ENCODE measurements around the gene OR6J1. TPM values are rescaled to one million over a fixed set of nuclear protein-coding genes. Genes with fewer than 3 reads are reported as not detected.

The OR6J1 gene
- total RNA-seq, 2 donors from 2014 or later, result not detected

- H3K9ac ChIP-seq (ENCODE audit: low read depth in 2 of 2, low read length in 2 of 2), result no peak overlapping the region
- H3K27me3 ChIP-seq, result no peaks in the 10 kb centered on the region
- intact Hi-C loops (cut with DNase I), result no loop called here
- H3K27ac ChIP-seq, result no peak overlapping the region
- no peak for DNase-seq
- no peak for TF ChIP-seq CTCF (IDR thresholded peaks at IDR 0.05)
- H3K36me3 ChIP-seq, result no peaks in the 10 kb centered on the region
- no peak overlapping the region for H3K4me3 ChIP-seq
- H3K4me1 ChIP-seq, result no peaks in the 10 kb centered on the region
- H3K9me3 ChIP-seq, result no peaks in the 10 kb centered on the region
Observed at GRCh38 chr14:22634233-22634900, 9.8 kb downstream of the OR6J1 start.

- Histone ChIP-seq H3K4me1 (no peaks in the 10 kb centered on the region), H3K9me3 (no peaks in the 10 kb centered on the region), H3K36me3 (no peaks in the 10 kb centered on the region), H3K27me3 (no peaks in the 10 kb centered on the region), H3K9ac (ENCODE audit: low read depth in 2 of 2, low read length in 2 of 2) (no peak overlapping the region), H3K4me3 (no peak overlapping the region), H3K27ac (no peak overlapping the region)
- DNase-seq, result no peak
- TF ChIP-seq CTCF (IDR thresholded peaks at IDR 0.05), result no peak
- intact Hi-C loops (cut with DNase I), result no loop called here
Observed at GRCh38 chr14:22630486-22630885, 13.7 kb downstream of the OR6J1 start.

GRCh38 chr14:22630066-22630465, 14.1 kb downstream of the OR6J1 start:
- TF ChIP-seq CTCF (IDR thresholded peaks at IDR 0.05), result no peak
- Histone ChIP-seq H3K9ac (ENCODE audit: low read depth in 2 of 2, low read length in 2 of 2) (no peak overlapping the region), H3K36me3 (no peaks in the 10 kb centered on the region), H3K9me3 (no peaks in the 10 kb centered on the region), H3K4me1 (no peaks in the 10 kb centered on the region), H3K27me3 (no peaks in the 10 kb centered on the region), H3K27ac (no peak overlapping the region), H3K4me3 (no peak overlapping the region)
- no peak for DNase-seq
- intact Hi-C loops (cut with DNase I), result no loop called here

- Histone ChIP-seq H3K9me3 (no peaks in the 10 kb centered on the region), H3K4me3 (no peak overlapping the region), H3K9ac (ENCODE audit: low read depth in 2 of 2, low read length in 2 of 2) (no peak overlapping the region), H3K27me3 (no peaks in the 10 kb centered on the region), H3K27ac (no peak overlapping the region), H3K4me1 (no peaks in the 10 kb centered on the region), H3K36me3 (no peaks in the 10 kb centered on the region)
- no peak for TF ChIP-seq CTCF (IDR thresholded peaks at IDR 0.05)
- DNase-seq, result no peak
- intact Hi-C loops (cut with DNase I), result no loop called here
Observed at GRCh38 chr14:22629361-22629760, 14.8 kb downstream of the OR6J1 start.

GRCh38 chr14:22627506-22628263, 16.5 kb downstream of the OR6J1 start:
- Histone ChIP-seq H3K27ac (no peak overlapping the region), H3K9me3 (no peaks in the 10 kb centered on the region), H3K4me1 (no peaks in the 10 kb centered on the region), H3K4me3 (no peak overlapping the region), H3K9ac (ENCODE audit: low read depth in 2 of 2, low read length in 2 of 2) (no peak overlapping the region), H3K27me3 (no peaks in the 10 kb centered on the region), H3K36me3 (no peaks in the 10 kb centered on the region)
- DNase-seq, result no peak
- no peak for TF ChIP-seq CTCF (IDR thresholded peaks at IDR 0.05)
- intact Hi-C loops (cut with DNase I), result no loop called here
